ENCODE data around the gene WRNIP1. TPM values are rescaled to one million over a fixed set of nuclear protein-coding genes. Genes with fewer than 3 reads are reported as not detected.

Gene WRNIP1
- polyA plus RNA-seq, 1 experiment: 28.0 TPM

GRCh38 chr6:2753110-2753489 lies 12.1 kb upstream of the WRNIP1 start:
- no peak for TF ChIP-seq CTCF (IDR thresholded peaks at IDR 0.05; ENCODE audit: low read depth, low read length)
- ChIA-PET CTCF (interaction anchor here (1.2 to 6.0 kb wide), 3 partner anchors 9 to 13 kb away, joined by 3 to 131 read pairs (median 3); no protein-coding TSS in a partner anchor), POLR2A (no interaction called here)
- Histone ChIP-seq H3K4me3 (ENCODE audit: low read depth, low read length) (no peak overlapping the region), H3K27ac (ENCODE audit: low read depth, low read length) (no peak overlapping the region), H3K9me3 (ENCODE audit: control insufficient read depth, insufficient read depth, low read length) (no peaks in the 10 kb centered on the region), H3K27me3 (ENCODE audit: control insufficient read depth, insufficient read depth, low read length) (no peaks in the 10 kb centered on the region)
- no peak for DNase-seq (ENCODE audit: low read depth, low spot score)

- no peak for DNase-seq (ENCODE audit: low read depth, low spot score)
- Histone ChIP-seq H3K27me3 (ENCODE audit: control insufficient read depth, insufficient read depth, low read length) (no peaks in the 10 kb centered on the region), H3K27ac (ENCODE audit: low read depth, low read length) (no peak overlapping the region), H3K4me3 (ENCODE audit: low read depth, low read length) (no peak overlapping the region), H3K9me3 (ENCODE audit: control insufficient read depth, insufficient read depth, low read length) (no peaks in the 10 kb centered on the region)
- CTCF ChIA-PET: interaction anchor here (1.2 to 6.0 kb wide), 3 partner anchors 8 to 14 kb away, joined by 3 to 131 read pairs (median 3); no protein-coding TSS in a partner anchor
- POLR2A ChIA-PET: no interaction called here
- TF ChIP-seq CTCF (IDR thresholded peaks at IDR 0.05; ENCODE audit: low read depth, low read length): no peak
Measured at GRCh38 chr6:2753743-2754142, 11.4 kb upstream of the WRNIP1 start.

DNA sequence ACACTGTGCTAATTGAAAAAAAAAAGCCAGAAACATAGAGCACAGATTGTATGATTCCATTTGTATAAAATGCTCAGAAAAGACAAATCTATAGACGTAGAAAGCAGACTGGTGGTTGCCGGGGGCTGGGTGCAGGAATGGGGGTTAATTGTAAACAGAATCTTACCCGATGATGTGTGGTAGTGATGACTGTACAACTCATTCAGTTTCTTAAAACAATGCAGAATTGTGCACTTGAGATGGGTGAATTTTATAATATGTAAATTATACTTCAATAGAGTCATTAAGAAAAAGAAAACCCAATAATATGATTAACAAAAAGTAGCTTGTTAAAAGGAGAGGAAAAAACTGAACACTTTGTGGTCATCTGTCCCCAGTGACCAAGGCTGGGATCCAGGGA lies 10.8 kb upstream of the WRNIP1 start:
- Histone ChIP-seq H3K27ac (ENCODE audit: low read depth, low read length) (no peak overlapping the region), H3K27me3 (ENCODE audit: control insufficient read depth, insufficient read depth, low read length) (no peaks in the 10 kb centered on the region), H3K4me3 (ENCODE audit: low read depth, low read length) (no peak overlapping the region), H3K9me3 (ENCODE audit: control insufficient read depth, insufficient read depth, low read length) (no peaks in the 10 kb centered on the region)
- no peak for TF ChIP-seq CTCF (IDR thresholded peaks at IDR 0.05; ENCODE audit: low read depth, low read length)
- DNase-seq (ENCODE audit: low read depth, low spot score): no peak
- ChIA-PET CTCF (interaction anchor here (1.4 kb wide), 1 partner anchor 37 kb away, joined by 3 read pairs; no protein-coding TSS in a partner anchor), POLR2A (no interaction called here)

DNA sequence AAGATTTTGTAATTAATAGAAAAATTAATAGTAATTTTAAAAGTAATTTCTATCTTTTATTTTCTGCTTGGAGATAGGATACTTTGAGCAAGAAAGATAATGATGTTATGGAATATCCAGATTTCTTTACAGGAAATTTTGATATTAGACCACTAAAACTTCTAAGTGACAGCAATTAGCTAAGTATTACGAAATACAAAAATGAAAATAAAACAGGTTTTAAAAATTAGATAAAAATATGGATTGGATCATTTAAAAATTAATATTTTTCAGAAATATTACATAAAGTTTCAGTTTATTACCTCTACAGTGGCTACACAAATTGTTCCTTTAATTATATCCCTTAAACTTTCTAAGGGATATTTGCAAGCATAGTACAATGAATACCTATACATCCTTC lies 10.3 kb upstream of the WRNIP1 start:
- H3K27ac ChIP-seq (ENCODE audit: low read depth, low read length): no peak overlapping the region
- CTCF ChIA-PET: interaction anchor here (1.4 kb wide), 1 partner anchor 36 kb away, joined by 3 read pairs; no protein-coding TSS in a partner anchor
- DNase-seq (ENCODE audit: low read depth, low spot score): no peak
- no peaks in the 10 kb centered on the region for H3K27me3 ChIP-seq (ENCODE audit: control insufficient read depth, insufficient read depth, low read length)
- H3K9me3 ChIP-seq (ENCODE audit: control insufficient read depth, insufficient read depth, low read length): no peaks in the 10 kb centered on the region
- H3K4me3 ChIP-seq (ENCODE audit: low read depth, low read length): no peak overlapping the region
- TF ChIP-seq CTCF (IDR thresholded peaks at IDR 0.05; ENCODE audit: low read depth, low read length): no peak
- POLR2A ChIA-PET: no interaction called here

- Histone ChIP-seq H3K27ac (ENCODE audit: low read depth, low read length) (no peak overlapping the region), H3K9me3 (ENCODE audit: control insufficient read depth, insufficient read depth, low read length) (no peaks in the 10 kb centered on the region), H3K4me3 (ENCODE audit: low read depth, low read length) (no peak overlapping the region), H3K27me3 (ENCODE audit: control insufficient read depth, insufficient read depth, low read length) (no peaks in the 10 kb centered on the region)
- POLR2A ChIA-PET: no interaction called here
- TF ChIP-seq CTCF (IDR thresholded peaks at IDR 0.05; ENCODE audit: low read depth, low read length): no peak
- CTCF ChIA-PET: interaction anchor here (0.8 to 1.4 kb wide), 4 partner anchors 12 to 1159 kb away, joined by 3 read pairs; no protein-coding TSS in a partner anchor
- no peak for DNase-seq (ENCODE audit: low read depth, low spot score)
Measured at GRCh38 chr6:2755456-2755855, 9.7 kb upstream of the WRNIP1 start.

Measured in AG04450 (cell line).